HG03575 (cell line): ENCODE results near the gene CSRP1.

Source experiments
- ATAC-seq: cut with Tn5 transposase; IDR thresholded peaks from one replicate; pipeline ENCODE4 v1.9.1; 2021; ENCODE audit not compliant: unreplicated experiment, insufficient number of reproducible peaks, low FRiP score; ENCODE audit errors: extremely low read depth

Gene CSRP1

DNA sequence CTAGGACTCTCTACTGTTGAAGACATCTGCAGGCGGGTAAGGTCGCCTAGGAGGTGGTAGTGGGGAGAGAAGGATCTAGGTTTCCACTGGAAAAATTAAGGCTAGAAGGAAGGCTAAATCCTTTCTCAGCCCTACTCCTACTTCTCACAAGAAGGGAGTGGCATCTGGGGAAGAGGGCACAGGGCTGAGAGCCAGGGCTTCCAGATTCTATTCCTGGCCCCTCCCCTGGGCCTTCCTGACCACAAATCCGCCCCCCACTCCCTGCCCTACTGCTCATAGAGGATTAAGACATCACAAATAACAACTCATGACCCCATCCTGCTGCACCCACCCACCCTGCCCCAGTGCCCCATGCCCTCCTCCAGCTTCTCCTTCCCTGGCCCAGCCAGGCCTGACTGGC lies 40.4 kb downstream of the CSRP1 start:
- ATAC-seq, result no peak

- ATAC-seq, result no peak
Measured at GRCh38 chr1:201465698-201466290, 41.1 kb downstream of the CSRP1 start.

- no peak for ATAC-seq
Measured at GRCh38 chr1:201463071-201463552, 43.8 kb downstream of the CSRP1 start.

GRCh38 chr1:201461645-201462441 lies 45.1 kb downstream of the CSRP1 start:
- ATAC-seq, result no peak

DNA sequence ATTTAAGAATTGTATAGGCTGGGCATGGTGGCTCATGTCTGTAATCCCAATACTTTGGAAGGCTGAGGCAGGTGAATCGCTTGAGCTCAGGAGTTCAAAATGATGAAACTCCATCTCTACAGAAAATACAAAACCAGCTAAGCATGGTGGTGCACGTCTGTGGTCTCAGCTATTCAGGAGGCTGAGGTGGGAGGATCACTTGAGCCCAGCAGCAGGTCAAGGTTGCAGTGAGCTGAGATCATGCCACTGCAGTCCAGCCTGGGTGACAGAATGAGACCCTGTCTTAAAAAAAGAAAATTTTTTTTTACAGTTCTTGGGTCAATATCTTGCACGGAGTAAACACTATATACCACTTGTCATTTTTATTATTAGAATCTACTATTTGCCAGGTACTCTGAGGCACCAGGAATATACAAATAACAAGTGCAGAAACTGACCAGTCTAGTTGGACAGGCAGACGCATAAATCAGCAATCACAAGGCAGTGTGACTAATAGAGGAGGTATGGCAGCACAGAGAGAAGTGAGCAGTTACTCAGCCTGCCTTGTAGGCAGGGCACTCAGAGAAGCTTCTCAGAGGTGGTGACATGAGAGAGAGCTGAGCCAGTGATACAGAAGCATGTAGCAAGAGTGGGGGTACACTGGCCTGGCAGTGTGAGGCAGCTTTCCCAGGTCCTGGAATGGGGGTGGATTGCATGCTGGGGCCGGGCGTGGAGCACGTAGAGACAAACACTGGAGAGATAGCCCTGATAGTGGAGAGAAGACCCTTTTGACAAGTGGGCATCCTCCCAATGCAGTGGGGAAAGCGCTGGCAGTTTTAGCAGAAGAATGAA lies 45.9 kb downstream of the CSRP1 start:
- no peak for ATAC-seq

DNA sequence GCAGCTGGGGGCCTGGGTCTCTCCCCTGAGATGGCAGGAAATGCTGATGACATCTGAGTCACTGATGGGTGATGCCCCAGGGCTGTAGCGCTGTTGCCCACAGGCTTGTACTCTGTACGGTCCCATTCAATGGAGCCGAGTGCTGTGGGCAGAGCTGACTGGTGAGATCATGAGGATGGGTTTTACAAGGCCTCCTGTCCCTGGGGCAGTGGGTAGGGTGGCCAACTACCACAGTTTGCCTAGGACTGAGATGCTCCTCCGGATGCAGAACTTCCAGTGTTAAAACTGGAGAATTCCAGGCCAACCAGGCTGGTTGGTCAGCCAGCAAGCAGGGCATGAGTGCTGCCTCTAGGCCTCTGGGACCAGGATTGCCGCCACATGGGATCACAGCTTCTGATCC lies 47.1 kb downstream of the CSRP1 start:
- ATAC-seq, result no peak

GRCh38 chr1:201459052-201459451 lies 47.9 kb downstream of the CSRP1 start:
- ATAC-seq, result no peak

DNA sequence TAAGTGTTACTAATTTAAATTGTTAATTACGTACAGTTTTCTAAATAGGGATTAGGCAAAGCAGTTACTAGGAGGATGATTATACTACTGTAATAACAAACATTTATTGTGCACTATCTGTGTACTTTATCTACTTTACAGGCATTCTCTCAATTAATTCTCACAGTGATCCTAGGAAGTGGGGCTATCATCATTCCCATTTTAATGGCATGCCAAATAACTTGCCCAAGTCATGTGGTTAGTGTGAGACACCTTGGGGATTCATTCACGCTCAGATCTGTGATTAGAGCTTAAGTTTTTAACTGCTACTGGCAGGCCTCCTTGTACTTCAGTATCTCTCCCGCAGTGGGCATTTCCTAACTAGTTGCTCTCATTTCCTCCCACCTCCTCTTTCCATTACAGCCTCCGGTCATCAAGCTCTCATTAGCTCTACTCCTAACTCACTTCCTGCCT lies 49.4 kb downstream of the CSRP1 start:
- no peak for ATAC-seq

- ATAC-seq, result no peak
Measured at GRCh38 chr1:201456499-201457309, 50.2 kb downstream of the CSRP1 start.

DNA sequence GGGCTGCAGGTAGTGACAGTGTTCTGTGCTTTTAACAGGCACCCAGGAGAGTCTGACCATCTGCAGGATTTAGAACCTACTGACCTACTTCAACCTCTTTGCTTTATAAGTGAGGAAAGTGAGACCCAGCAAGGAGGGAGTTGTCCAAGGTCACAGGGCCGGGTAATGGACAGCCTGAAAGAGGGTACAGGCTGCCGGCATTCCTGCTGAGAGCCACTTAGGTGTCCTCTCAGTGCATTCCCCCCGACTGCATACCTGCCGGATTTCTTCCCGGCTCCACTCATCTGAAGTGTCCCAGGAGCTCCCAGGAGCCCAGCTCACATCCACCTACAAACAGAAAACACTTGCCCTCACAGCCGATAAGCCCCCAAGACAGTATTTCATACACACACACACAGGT lies 51.8 kb downstream of the CSRP1 start:
- ATAC-seq, result no peak

DNA sequence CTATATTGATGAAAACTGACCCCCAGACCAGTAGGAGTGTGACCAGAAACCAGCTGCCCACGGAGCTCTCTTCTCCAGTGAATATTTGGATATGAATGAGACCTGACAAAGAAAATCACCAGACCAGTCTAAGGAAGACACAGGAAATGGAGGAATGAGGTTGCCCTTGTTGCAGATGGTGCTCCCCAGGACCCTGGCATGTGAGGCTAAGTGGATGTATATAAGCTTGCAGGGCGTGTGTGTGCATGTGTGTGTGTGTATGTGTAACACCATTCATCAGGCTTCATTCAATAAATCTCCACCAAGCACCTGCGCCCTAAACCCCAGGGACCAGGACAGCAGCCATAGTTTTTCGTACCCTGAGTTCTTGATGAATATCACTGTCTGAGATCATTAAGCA lies 52.3 kb downstream of the CSRP1 start:
- ATAC-seq, result no peak

GRCh38 chr1:201452866-201453265 lies 54.1 kb downstream of the CSRP1 start:
- ATAC-seq, result no peak

DNA sequence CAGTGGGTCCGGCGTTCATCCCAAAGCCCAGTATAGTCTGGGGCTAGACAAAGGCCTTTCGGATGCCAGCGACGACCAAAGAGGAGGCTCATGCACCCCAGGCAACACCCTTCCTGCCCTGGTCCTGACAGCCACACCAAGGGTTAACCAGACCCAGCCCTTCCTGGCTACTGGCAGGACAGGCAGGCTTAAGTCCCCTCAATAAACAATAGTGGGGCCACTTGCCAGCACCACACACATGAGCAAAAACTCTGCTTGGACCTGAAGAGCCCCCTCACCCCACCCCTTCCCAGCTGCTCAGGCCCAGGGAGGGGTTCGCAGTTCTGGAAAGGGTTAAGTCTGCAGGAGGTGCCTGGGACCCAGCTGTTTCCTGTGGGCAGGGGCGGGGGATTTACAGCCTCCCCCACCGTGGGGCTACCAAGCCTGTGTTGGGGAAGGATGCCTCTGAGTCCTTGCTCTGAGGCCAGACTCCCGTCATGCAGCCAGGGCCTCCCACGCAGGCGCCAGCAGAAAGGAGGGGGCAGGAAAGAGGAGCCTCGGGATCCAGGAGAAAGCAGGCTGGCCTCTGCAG lies 56.1 kb downstream of the CSRP1 start:
- no peak for ATAC-seq

DNA sequence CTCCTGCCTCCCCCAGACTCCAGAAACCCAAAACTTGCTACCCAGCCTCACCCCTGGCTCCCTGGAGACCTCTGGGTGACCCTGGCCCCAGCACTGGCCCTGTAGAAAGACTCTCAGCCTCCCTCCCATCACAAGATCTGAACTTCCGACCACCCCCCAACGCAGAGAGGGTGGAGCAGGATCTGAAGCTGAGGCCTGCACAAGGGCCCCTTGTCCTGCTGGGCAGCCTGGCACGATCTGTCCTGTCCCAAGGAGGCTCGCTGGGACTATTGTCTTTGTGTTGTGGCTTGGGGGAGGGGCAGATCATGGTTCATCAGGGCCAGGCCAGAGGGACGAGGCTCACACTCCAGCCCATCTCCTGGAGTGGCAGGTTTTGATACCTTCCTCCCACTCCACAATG lies 57.9 kb downstream of the CSRP1 start:
- no peak for ATAC-seq

- ATAC-seq, result no peak
Measured at GRCh38 chr1:201447903-201448871, 58.7 kb downstream of the CSRP1 start.

GRCh38 chr1:201445310-201445709 lies 61.6 kb downstream of the CSRP1 start:
- no peak for ATAC-seq

GRCh38 chr1:201444792-201445191 lies 62.1 kb downstream of the CSRP1 start:
- no peak for ATAC-seq

- ATAC-seq, result no peak
Measured at GRCh38 chr1:201443747-201444146, 63.2 kb downstream of the CSRP1 start.
